ENCODE data around the gene MTX1. TPM values are rescaled to one million over a fixed set of nuclear protein-coding genes. Genes with fewer than 3 reads are reported as not detected.

Gene MTX1
- total RNA-seq, 4 donors from 2014 or later = 14.4 to 26.9 (median 24.6) TPM

DNA sequence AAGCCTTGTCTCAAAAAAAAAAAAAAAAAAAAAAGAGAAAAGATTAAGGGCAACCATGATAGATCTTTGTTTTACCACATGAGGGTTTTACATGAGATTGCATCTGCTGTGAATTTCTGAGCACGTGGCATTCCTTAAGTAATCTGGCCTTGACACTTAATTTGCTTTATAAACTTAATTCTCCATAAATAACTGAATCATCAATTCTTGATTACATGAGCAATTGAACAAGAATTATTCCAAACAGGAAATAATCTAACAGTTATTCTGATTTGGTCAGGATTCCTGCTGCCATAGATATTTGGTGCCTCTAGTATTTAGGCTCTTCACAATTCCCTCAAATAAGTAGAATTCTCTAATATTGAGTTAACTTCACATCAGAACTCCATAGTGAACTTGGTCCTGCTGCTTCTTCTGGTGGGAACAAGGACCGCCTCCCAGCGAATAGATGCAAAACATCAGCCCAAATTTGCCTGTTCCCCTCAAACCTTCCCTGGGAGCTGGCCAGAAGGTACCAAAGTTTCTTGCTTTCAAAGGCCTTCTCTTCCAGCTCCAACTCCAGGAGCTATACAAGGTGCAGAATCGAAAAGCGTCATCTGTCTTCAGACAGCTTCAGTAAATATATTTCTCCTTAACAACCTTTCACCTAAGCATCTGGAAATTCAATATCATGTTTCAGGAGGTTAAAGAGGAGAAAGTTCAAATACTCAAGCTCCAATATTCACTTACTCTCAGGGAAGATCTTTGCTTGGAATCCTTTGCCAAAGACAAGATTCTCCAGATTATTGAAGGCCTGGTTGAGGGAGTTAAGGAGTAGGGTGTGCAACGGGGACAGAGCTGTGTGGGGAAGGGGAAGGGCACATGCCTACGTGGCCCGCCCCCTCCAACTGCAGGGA lies 36.4 kb upstream of the MTX1 start:
- peaks cover 22% of the 10 kb centered on the region in 2 donors for H3K4me1 ChIP-seq
- TF ChIP-seq, protein P1, sequence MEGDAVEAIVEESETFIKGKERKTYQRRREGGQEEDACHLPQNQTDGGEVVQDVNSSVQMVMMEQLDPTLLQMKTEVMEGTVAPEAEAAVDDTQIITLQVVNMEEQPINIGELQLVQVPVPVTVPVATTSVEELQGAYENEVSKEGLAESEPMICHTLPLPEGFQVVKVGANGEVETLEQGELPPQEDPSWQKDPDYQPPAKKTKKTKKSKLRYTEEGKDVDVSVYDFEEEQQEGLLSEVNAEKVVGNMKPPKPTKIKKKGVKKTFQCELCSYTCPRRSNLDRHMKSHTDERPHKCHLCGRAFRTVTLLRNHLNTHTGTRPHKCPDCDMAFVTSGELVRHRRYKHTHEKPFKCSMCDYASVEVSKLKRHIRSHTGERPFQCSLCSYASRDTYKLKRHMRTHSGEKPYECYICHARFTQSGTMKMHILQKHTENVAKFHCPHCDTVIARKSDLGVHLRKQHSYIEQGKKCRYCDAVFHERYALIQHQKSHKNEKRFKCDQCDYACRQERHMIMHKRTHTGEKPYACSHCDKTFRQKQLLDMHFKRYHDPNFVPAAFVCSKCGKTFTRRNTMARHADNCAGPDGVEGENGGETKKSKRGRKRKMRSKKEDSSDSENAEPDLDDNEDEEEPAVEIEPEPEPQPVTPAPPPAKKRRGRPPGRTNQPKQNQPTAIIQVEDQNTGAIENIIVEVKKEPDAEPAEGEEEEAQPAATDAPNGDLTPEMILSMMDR (IDR thresholded peaks at IDR 0.05 in 4 of 5, conservative IDR thresholded peaks at IDR 0.05 in 1 of 5) = no peak
- TF ChIP-seq POLR2A (IDR thresholded peaks at IDR 0.05) = no peak
- peak in 1 of 2 donors; percentile 2 for ATAC-seq
- DNase-seq = no peak
- intact Hi-C loops (cut with DNase I; ENCODE audit: low total_unique reads) (loop anchor here (2.0 to 5.0 kb wide), 3 partner anchors 21 to 55 kb away; partner anchors contain the start of gene SLC50A1), in situ Hi-C loops (cut with MboI; ENCODE audit: low sequenced_read_pairs in 4 of 4) (no loop called here)
- peak overlapping the region; percentile 91 to 97 (median 96) for H3K27ac ChIP-seq
- peaks cover 0 to 23% of the 10 kb centered on the region in 2 donors for H3K36me3 ChIP-seq
- peak overlapping the region; percentile 82 to 99 (median 91) for H3K4me3 ChIP-seq
- no peaks in the 10 kb centered on the region for H3K9me3 ChIP-seq
- peaks cover 15 to 21% (median 18%) of the 10 kb centered on the region in 3 donors for H3K27me3 ChIP-seq

DNA sequence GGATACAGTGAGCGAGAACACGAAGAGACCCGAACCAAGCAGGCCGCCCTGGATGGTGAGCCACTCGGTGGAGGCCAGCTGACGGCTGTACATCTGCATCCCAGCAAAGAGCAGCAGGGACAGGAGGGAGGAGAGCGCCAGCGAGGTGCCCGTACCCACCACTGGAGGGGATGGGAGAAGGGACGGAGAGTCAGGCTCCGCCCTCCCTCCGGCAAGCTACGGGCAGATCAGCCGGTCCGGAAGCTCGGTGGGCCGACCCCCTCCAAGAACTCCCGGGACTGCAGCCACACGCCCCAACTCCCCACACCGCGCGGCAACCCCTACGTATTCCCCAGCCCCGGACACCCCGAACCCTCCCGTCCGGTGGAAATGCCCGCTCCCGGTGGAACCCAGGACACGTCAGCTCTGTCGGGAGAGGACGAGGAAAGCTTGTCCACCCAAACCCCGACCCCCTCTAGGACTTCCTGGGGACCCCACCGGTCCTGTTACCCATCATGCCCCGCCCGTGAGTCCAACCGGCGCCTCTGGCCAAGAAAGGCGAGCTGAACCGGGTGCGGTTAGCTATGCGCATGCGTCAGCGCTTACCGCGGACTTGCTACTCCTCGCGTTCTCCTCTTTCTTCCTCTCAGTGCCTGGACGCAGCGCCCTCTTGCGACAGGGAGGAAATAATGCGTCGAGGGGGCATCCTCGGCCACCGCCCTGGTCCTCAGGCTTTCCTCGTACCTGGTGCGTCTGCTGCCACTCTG lies 35.6 kb upstream of the MTX1 start, which contains the start of gene KRTCAP2:
Gene KRTCAP2 (minus strand): TSS at position 573 of the 746 bp plus-strand sequence. CDS start 80 bp downstream, at position 493.
- peak; percentile 91 to 96 for DNase-seq
- Histone ChIP-seq H3K27ac (peak within 1 kb of the TSS; percentile 91 to 97 (median 96)), H3K9me3 (no peaks in the 10 kb centered on the region), H3K4me1 (peaks cover 14 to 16% of the 10 kb centered on the region in 2 donors), H3K27me3 (peaks cover 15 to 21% (median 18%) of the 10 kb centered on the region in 3 donors), H3K4me3 (peak within 1 kb of the TSS; percentile 82 to 99 (median 91)), H3K36me3 (peaks cover 0 to 23% of the 10 kb centered on the region in 2 donors)
- in situ Hi-C loops (cut with MboI; ENCODE audit: low sequenced_read_pairs in 4 of 4) (no loop called here), intact Hi-C loops (cut with DNase I; ENCODE audit: low total_unique reads) (loop anchor here (2.0 to 5.0 kb wide), 3 partner anchors 20 to 54 kb away; partner anchors contain the start of gene SLC50A1)
- ATAC-seq = peak; percentile 93 to 95
- TF ChIP-seq POLR2A (IDR thresholded peaks at IDR 0.05) = peak in 1 of 2 donors; percentile 53
- TF ChIP-seq, protein P1 (IDR thresholded peaks at IDR 0.05 in 4 of 5, conservative IDR thresholded peaks at IDR 0.05 in 1 of 5) = peak; percentile 71 to 94 (median 93)

DNA sequence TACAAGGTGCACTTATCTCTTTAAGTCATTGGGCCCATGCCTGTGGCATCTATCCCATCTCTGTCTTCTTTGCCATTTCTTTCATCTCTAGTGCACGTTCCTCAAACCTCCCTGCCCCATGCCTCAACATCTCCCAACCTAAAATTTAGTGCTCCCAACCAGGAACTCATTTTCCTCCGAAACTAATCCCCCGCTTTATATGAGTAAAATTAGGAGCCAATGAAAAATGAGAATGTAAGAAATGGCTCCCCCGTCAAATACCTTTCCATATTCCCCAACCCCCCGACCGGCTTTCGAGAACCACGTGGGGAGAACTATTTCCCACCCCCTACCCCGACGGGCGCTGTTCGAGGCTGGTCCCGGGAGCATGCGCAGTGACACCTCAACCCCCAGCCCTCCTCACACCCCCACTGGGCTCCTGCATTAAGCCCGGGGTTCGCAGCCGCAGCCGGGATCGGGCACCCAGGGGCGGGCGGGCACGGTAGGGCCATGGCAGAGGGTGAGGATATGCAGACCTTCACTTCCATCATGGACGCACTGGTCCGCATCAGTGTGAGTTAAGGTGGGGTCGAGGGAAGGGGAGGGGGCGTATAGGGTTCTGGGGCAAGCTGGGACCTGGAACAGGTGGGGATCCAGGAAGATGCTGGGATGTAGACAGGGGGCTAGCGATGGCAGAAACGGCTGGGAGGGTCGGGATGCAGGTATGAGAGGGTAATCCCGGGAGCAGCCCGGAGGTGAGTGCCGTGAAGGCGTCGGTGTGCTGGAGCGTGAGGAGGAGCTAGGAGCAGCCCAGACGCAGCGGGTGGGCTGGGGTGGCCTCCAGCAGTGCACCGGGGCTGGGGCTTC lies 34.8 kb upstream of the MTX1 start, which contains the start of gene TRIM46:
Gene TRIM46 (plus strand): TSS at position 372 of the 846 bp plus-strand sequence. CDS start 118 bp downstream, at position 490.
- H3K27me3 ChIP-seq = peaks cover 15 to 21% (median 18%) of the 10 kb centered on the region in 3 donors
- peak within 1 kb of the TSS; percentile 82 to 99 (median 91) for H3K4me3 ChIP-seq
- in situ Hi-C loops (cut with MboI; ENCODE audit: low sequenced_read_pairs in 4 of 4) (no loop called here), intact Hi-C loops (cut with DNase I; ENCODE audit: low total_unique reads) (loop anchor here (2.0 to 5.0 kb wide), 3 partner anchors 19 to 54 kb away; partner anchors contain the start of gene SLC50A1)
- peaks cover 0 to 21% of the 10 kb centered on the region in 2 donors for H3K36me3 ChIP-seq
- no peak for TF ChIP-seq POLR2A (IDR thresholded peaks at IDR 0.05)
- TF ChIP-seq, protein P1 (IDR thresholded peaks at IDR 0.05 in 4 of 5, conservative IDR thresholded peaks at IDR 0.05 in 1 of 5) = no peak
- H3K4me1 ChIP-seq = peaks cover 14% of the 10 kb centered on the region in 2 donors
- H3K9me3 ChIP-seq = no peaks in the 10 kb centered on the region
- DNase-seq (no peak), ATAC-seq (no peak)
- H3K27ac ChIP-seq = peak within 1 kb of the TSS; percentile 91 to 97 (median 96)

Measured in gastrocnemius medialis (tissue), 4 donors.